Measurements from ENCODE around the gene POGZ. TPM values are rescaled to one million over a fixed set of nuclear protein-coding genes. Genes with fewer than 3 reads are reported as not detected.

POGZ gene
- total RNA-seq, 2 donors from 2014 or later = 34.5 to 126 TPM

DNA sequence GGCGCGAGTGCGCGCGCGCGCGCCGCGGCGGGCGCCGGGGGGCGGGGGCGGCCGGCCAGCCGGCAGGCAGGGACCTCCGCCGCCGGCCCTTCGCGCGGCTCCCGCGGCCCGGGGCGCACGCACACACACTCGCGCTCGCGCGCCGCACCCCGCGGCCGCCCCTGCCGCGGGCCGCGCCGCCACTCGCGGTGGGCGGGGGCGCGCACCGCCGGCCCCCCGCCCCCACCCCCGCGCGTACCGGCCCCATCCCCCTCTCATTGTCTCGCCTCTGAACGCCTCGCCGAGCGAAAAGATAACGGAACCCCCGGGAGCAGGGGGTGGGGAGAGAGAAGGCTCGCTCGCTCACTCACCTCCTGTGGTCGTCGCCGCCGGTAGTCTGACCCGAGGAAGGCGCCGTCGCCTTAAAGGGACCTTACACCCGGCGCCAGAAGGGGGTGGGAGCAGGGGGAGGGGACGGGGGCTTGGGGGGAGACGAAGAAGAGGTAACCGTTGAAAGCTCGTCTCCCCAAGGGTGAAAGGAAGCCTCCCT is 428 bp downstream of the POGZ start:
- Histone ChIP-seq H3K4me3 (peak overlapping the region; percentile 70 to 91), H3K36me3 (no peaks in the 10 kb centered on the region), H3K4me1 (replicated peaks) (peaks cover 4% of the 10 kb centered on the region), H3K9me3 (no peaks in the 10 kb centered on the region), H3K27ac (peak overlapping the region; percentile 95 to 99), H3K27me3 (replicated peaks; ENCODE audit: insufficient read depth) (no peaks in the 10 kb centered on the region)
- DNase-seq (ENCODE audit: low spot score) = peak; percentile 40
- 1% methylated on average over 32 of the region's 77 CpGs for WGBS
- TF ChIP-seq, protein P1, sequence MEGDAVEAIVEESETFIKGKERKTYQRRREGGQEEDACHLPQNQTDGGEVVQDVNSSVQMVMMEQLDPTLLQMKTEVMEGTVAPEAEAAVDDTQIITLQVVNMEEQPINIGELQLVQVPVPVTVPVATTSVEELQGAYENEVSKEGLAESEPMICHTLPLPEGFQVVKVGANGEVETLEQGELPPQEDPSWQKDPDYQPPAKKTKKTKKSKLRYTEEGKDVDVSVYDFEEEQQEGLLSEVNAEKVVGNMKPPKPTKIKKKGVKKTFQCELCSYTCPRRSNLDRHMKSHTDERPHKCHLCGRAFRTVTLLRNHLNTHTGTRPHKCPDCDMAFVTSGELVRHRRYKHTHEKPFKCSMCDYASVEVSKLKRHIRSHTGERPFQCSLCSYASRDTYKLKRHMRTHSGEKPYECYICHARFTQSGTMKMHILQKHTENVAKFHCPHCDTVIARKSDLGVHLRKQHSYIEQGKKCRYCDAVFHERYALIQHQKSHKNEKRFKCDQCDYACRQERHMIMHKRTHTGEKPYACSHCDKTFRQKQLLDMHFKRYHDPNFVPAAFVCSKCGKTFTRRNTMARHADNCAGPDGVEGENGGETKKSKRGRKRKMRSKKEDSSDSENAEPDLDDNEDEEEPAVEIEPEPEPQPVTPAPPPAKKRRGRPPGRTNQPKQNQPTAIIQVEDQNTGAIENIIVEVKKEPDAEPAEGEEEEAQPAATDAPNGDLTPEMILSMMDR (IDR thresholded peaks at IDR 0.05) = no peak
- TF ChIP-seq POLR2AphosphoS5 (IDR thresholded peaks at IDR 0.05) (no peak), POLR2A (IDR thresholded peaks at IDR 0.05) (no peak)
- intact Hi-C loops (cut with DNase I) = loop anchor here (2.0 kb wide), 1 partner anchor 14 kb away; no protein-coding TSS in a partner anchor

DNA sequence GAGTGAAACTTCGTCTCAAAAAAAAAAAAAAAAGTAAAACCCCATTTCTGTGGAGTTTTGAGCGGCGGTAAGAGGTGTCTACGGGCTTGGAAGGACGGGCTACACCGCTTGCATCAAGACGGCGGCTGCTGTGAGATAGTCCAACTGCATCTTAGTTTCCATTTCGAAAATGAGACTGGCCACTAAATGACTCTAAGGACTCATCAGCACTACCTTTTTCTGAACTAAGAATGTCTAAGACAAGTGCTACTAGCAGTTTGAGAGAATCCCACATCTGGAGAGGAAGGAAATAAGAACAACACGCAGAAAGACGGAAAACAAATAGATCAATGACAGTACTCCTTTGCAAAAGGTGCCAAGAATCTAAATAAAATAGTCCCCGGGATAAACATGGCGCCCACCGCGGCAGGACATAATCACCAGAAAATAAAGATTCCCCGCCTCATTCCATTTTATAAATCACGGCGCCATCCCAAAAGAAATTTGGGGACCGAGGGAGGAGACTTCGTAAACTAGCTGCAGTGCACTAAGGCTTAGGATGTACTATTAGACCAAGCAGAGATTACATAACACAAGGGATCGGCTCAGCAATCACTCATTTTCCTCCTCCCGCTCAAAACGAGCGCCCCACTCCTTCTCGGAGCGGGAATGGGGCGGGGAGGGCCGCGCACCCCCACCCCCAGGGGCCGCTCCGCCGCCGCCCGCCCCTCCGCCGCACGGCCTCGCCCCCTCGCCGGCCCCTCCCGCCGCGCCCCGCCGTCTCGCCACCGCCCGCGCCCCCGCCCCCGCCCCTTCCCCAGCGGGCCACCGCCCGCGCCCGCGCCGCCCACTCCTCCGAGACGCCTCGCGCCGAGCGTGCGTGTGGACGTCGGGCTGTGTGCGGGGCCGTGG is 1.1 kb downstream of the POGZ start:
- DNase-seq (ENCODE audit: low spot score) = peak; percentile 47
- under 1% methylated on average over 29 of the region's 69 CpGs for WGBS
- Histone ChIP-seq H3K4me1 (replicated peaks) (peaks cover 4% of the 10 kb centered on the region), H3K27me3 (replicated peaks; ENCODE audit: insufficient read depth) (no peaks in the 10 kb centered on the region), H3K9me3 (no peaks in the 10 kb centered on the region), H3K36me3 (no peaks in the 10 kb centered on the region), H3K4me3 (peak overlapping the region; percentile 55 to 70), H3K27ac (peak overlapping the region; percentile 87 to 92)
- intact Hi-C loops (cut with DNase I) = loop anchor here (2.0 kb wide), 1 partner anchor 15 kb away; no protein-coding TSS in a partner anchor
- TF ChIP-seq, protein P1 (IDR thresholded peaks at IDR 0.05) = no peak
- TF ChIP-seq POLR2A (IDR thresholded peaks at IDR 0.05) (peak; percentile 35), POLR2AphosphoS5 (IDR thresholded peaks at IDR 0.05) (peak; percentile 57)

DNA sequence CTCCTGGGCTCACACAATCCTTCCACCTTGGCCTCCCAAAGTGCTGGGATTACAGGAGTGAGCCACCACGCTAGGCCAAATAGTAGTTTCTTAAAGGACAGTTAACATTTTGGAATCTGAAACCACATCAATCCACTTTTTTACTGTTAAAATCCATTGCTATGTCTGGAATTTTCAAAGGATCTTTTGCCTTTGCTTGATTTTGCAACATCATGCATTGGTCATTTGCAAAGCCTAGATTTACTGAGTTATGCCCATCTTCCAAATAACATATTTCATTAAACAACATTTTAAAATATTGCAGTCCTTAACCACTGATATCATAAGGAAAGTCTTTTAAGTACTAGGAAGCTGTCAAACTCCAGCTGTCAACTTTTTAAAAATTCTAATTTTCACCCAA is 3.3 kb downstream of the POGZ start:
- Histone ChIP-seq H3K36me3 (no peaks in the 10 kb centered on the region), H3K27ac (no peak overlapping the region), H3K9me3 (no peaks in the 10 kb centered on the region), H3K4me1 (replicated peaks) (peaks cover 4% of the 10 kb centered on the region), H3K27me3 (replicated peaks; ENCODE audit: insufficient read depth) (no peaks in the 10 kb centered on the region), H3K4me3 (no peak overlapping the region)
- 67% methylated on average over 1 of the region's 1 CpG for WGBS
- no peak for TF ChIP-seq POLR2A (IDR thresholded peaks at IDR 0.05)
- TF ChIP-seq, protein P1 (IDR thresholded peaks at IDR 0.05) = no peak
- DNase-seq (ENCODE audit: low spot score) = no peak
- intact Hi-C loops (cut with DNase I) = no loop called here

DNA sequence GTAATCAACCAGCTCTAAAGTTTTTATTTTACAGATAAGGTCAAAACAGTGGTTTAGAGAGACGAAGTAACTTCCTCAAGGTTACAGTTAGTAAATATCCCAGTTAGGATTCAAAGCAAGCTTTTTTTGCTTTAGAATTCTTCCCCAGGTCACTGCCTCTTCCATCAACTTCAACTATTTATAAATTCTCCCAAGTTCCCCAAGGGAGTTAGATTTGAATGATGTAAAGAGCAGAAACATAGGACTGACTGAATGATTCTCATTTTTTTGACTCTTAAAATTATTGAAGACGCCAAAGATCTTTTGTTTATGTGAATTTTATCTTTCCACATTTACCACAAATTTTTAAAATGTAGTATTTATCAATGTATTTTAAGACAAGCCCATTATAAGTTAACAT is 4.1 kb downstream of the POGZ start:
- no peak overlapping the region for H3K27ac ChIP-seq
- H3K36me3 ChIP-seq = no peaks in the 10 kb centered on the region
- intact Hi-C loops (cut with DNase I) = no loop called here
- no peak for DNase-seq (ENCODE audit: low spot score)
- no peak overlapping the region for H3K4me3 ChIP-seq
- peaks cover 4% of the 10 kb centered on the region for H3K4me1 ChIP-seq (replicated peaks)
- no peaks in the 10 kb centered on the region for H3K27me3 ChIP-seq (replicated peaks; ENCODE audit: insufficient read depth)
- no peaks in the 10 kb centered on the region for H3K9me3 ChIP-seq
- TF ChIP-seq, protein P1 (IDR thresholded peaks at IDR 0.05) = no peak
- no peak for TF ChIP-seq POLR2AphosphoS5 (IDR thresholded peaks at IDR 0.05)
- 69% methylated on average over 2 of the region's 2 CpGs for WGBS

All from prostate gland (tissue), 2 donors.